Tibial artery (tissue), 4 donors: ENCODE results near the gene NR2F1-AS1.
"Not testable (repeated sequence)": the region's sequence is repeated elsewhere in the genome, so short reads cannot be mapped to it uniquely, and the experiment has no call there.

Experiments
- DNase-seq, 2 donors: peaks; one replicate each; pipeline ENCODE4 v3.0.0-alpha.2; 2019
- H3K27ac ChIP-seq, 2 donors: fragments of 200-600 bp; sonication (generic) in 1 of 2; 1 replicate in 1 of 2; 2 replicates in 1 of 2; pipeline ENCODE4 v1.5.1; 2018 to 2019; ENCODE audit warnings: mild to moderate bottlenecking in 1 of 2
- H3K27me3 ChIP-seq, 2 donors: fragments of 200-600 bp; sonication (generic) in 1 of 2; one replicate each; pipeline versions ENCODE4 v1.5.1 to v1.6.0; 2016 to 2019
- H3K36me3 ChIP-seq, 3 donors: fragments of 200-600 bp; sonication (generic) in 2 of 3; one replicate each; pipeline ENCODE4 v1.5.1; 2016 to 2019; ENCODE audit warnings: mild to moderate bottlenecking in 2 of 3
- H3K4me1 ChIP-seq, 4 donors: fragments of 200-600 bp; sonication (generic) in 2 of 4; 1 replicate in 3 of 4; 2 replicates in 1 of 4; pipeline ENCODE4 v1.5.1; 2016 to 2019
- H3K4me3 ChIP-seq, 2 donors: fragments of 200-600 bp; sonication (generic) in 1 of 2; 1 replicate in 1 of 2; 2 replicates in 1 of 2; pipeline ENCODE4 v1.5.1; 2018 to 2019; ENCODE audit warnings: mild to moderate bottlenecking in 2 of 2
- H3K9me3 ChIP-seq, 3 donors: fragments of 200-600 bp; sonication (generic) in 1 of 3; one replicate each; pipeline ENCODE4 v1.5.1; 2016 to 2019
- CTCF ChIP-seq, 2 experiments: fragments of 200-600 bp in 1 of 2; fragments of 450-650 bp in 1 of 2; IDR thresholded peaks; one replicate each; pipeline ENCODE4 v1.5.1; 2017 to 2019; ENCODE audit warnings: antibody characterized with exemption in 2 of 2, mild to moderate bottlenecking in 1 of 2, moderate library complexity in 1 of 2
- intact Hi-C: fragments of 100-400 bp; cut with DNase I; formaldehyde crosslinking; loops from one replicate; pipeline ENCODE4 v1.15.0; 2023; ENCODE audit warnings: low total_unique reads

The NR2F1-AS1 gene

GRCh38 chr5:93460286-93460685 is 120.7 kb downstream of the NR2F1-AS1 start:
- intact Hi-C loops = no loop called here
- no peaks in the 10 kb centered on the region for H3K27me3 ChIP-seq
- H3K9me3 ChIP-seq = peaks cover 0 to 11% (median 5%) of the 10 kb centered on the region in 3 donors
- H3K4me1 ChIP-seq = no peaks in the 10 kb centered on the region
- H3K4me3 ChIP-seq = no peak overlapping the region
- H3K27ac ChIP-seq = no peak overlapping the region
- H3K36me3 ChIP-seq = no peaks in the 10 kb centered on the region
- DNase-seq = no peak
- no peak for TF ChIP-seq CTCF (IDR thresholded peaks at IDR 0.05)

GRCh38 chr5:93456796-93457195 is 124.2 kb downstream of the NR2F1-AS1 start:
- H3K27me3 ChIP-seq, intact Hi-C loops, H3K27ac ChIP-seq, H3K4me1 ChIP-seq, DNase-seq, H3K4me3 ChIP-seq, H3K36me3 ChIP-seq, H3K9me3 ChIP-seq: not testable (repeated sequence)

GRCh38 chr5:93454896-93455295 is 126.1 kb downstream of the NR2F1-AS1 start:
- intact Hi-C loops = no loop called here
- no peak for DNase-seq
- no peak for TF ChIP-seq CTCF (IDR thresholded peaks at IDR 0.05)
- no peaks in the 10 kb centered on the region for H3K4me1 ChIP-seq
- H3K27me3 ChIP-seq = no peaks in the 10 kb centered on the region
- no peak overlapping the region for H3K27ac ChIP-seq
- no peaks in the 10 kb centered on the region for H3K9me3 ChIP-seq
- no peaks in the 10 kb centered on the region for H3K36me3 ChIP-seq
- no peak overlapping the region for H3K4me3 ChIP-seq

- H3K4me3 ChIP-seq = no peak overlapping the region
- H3K27ac ChIP-seq = no peak overlapping the region
- H3K27me3 ChIP-seq = no peaks in the 10 kb centered on the region
- H3K4me1 ChIP-seq = no peaks in the 10 kb centered on the region
- intact Hi-C loops = no loop called here
- H3K9me3 ChIP-seq = no peaks in the 10 kb centered on the region
- TF ChIP-seq CTCF (IDR thresholded peaks at IDR 0.05) = no peak
- H3K36me3 ChIP-seq = no peaks in the 10 kb centered on the region
- no peak for DNase-seq
Observed at GRCh38 chr5:93452255-93452654, 128.8 kb downstream of the NR2F1-AS1 start.

GRCh38 chr5:93438124-93438523 is 142.9 kb downstream of the NR2F1-AS1 start:
- no peak for DNase-seq
- Histone ChIP-seq H3K36me3 (peaks cover 0 to 5% (median 0%) of the 10 kb centered on the region in 3 donors), H3K27ac (no peak overlapping the region), H3K4me1 (no peaks in the 10 kb centered on the region), H3K27me3 (no peaks in the 10 kb centered on the region), H3K4me3 (no peak overlapping the region), H3K9me3 (peaks cover 0 to 9% (median 8%) of the 10 kb centered on the region in 3 donors)
- TF ChIP-seq CTCF (IDR thresholded peaks at IDR 0.05) = no peak
- intact Hi-C loops = no loop called here

- Histone ChIP-seq H3K4me1 (no peaks in the 10 kb centered on the region), H3K27me3 (no peaks in the 10 kb centered on the region), H3K4me3 (no peak overlapping the region), H3K36me3 (no peaks in the 10 kb centered on the region), H3K9me3 (no peaks in the 10 kb centered on the region), H3K27ac (no peak overlapping the region)
- TF ChIP-seq CTCF (IDR thresholded peaks at IDR 0.05) = no peak
- intact Hi-C loops = no loop called here
- no peak for DNase-seq
Observed at GRCh38 chr5:93436083-93436482, 144.9 kb downstream of the NR2F1-AS1 start.
